Mesenteric fat pad (tissue), 1 donor: Measurements from ENCODE around the gene FGD6. TPM values are rescaled to one million over a fixed set of nuclear protein-coding genes. Genes with fewer than 3 reads are reported as not detected.
"Not testable (repeated sequence)": the region's sequence is repeated elsewhere in the genome, so short reads cannot be mapped to it uniquely, and the experiment has no call there.

ENCODE experiments used
- DNase-seq: peaks from one replicate; pipeline ENCODE4 v3.0.0-alpha.2; 2020; ENCODE audit warnings: low spot score
- total RNA-seq: library from RNA; stranded (reverse); fragmentation: NEBNext Ultra II Directional; extraction: Animal tissue kit (Norgen Biotek cat#: 25700); gene quantifications from one replicate; pipeline ENCODE4 v1.2.1, GENCODE V29; 2021
- donor health status: DM: yes; HTN: yes; CAD: no.

Gene FGD6
- total RNA-seq, 1 donor from 2014 or later: 5.4 TPM

GRCh38 chr12:95181103-95181502 is 36.2 kb downstream of the FGD6 start:
- DNase-seq: no peak

DNA sequence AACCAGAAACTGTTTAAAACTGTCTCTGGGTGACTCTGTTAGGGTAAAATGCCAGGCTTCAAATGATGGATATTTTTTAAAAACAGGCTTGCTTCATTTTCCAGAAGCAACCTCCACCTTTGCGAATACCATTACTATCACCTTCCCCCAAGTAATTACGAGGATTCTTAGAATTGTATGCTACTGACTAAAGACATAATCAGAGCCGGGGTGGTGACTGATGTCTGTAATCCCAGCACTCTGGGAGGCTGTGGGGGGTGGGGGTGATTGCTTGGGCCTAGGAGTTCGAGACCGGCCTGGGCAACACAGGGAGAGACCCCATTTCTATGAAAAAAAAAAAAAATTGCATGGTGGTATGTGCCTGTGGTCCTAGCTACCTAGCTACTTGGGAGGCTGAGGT is 38.3 kb downstream of the FGD6 start:
- no peak for DNase-seq

- DNase-seq: no peak
These were observed 39.1 kb downstream of the FGD6 start for GRCh38 chr12:95178136-95178535.

- DNase-seq: no peak
These were observed 40.0 kb downstream of the FGD6 start for GRCh38 chr12:95177201-95177768.

GRCh38 chr12:95173392-95174251 is 43.6 kb downstream of the FGD6 start:
- no peak for DNase-seq

- no peak for DNase-seq
These were observed 47.9 kb downstream of the FGD6 start for GRCh38 chr12:95169368-95169767.

GRCh38 chr12:95168746-95169145 is 48.5 kb downstream of the FGD6 start:
- no peak for DNase-seq

- no peak for DNase-seq
These were observed 52.6 kb downstream of the FGD6 start for GRCh38 chr12:95164656-95165055.

DNA sequence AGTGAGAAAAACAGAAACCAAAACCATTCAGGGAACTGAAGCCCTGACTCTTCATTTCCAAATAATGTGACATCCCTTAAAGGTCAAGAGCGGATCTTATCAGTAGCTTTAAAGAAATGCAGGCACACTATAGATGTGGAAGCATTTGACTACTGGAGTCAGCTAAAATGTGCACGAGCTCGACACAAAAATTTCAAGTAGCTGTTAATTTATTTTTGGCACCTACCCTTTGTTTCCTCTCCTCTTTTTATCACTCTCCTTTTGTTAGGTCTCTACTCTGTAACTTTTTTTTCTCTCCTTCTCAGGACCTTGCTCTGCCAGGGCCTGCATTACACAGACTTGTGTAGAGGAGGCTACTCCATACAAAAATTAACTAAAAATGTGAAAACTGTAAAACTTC is 58.3 kb downstream of the FGD6 start:
- DNase-seq: no peak

GRCh38 chr12:95151821-95152220 is 65.4 kb downstream of the FGD6 start:
- no peak for DNase-seq

- DNase-seq: no peak
These were observed 65.9 kb downstream of the FGD6 start for GRCh38 chr12:95151406-95151805.

DNA sequence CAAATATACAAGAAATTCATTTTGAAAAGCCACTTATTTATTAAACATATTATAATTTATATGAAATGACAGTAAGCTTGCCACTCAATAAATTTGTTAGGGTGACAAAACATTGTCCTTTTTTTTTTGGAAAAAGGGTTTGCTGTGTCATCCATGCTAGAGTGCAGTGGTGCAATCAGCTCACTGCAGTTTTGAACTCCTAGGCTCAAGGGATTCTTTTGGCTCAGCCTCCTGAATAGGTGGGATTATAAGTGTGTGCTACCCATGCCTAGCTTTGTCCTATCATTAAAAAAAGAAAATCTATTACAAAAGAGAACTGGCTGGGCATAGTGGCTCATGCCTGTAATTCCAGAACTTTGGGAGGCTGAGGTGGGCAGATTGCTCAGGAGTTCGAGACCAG is 66.8 kb downstream of the FGD6 start:
- DNase-seq: no peak

DNA sequence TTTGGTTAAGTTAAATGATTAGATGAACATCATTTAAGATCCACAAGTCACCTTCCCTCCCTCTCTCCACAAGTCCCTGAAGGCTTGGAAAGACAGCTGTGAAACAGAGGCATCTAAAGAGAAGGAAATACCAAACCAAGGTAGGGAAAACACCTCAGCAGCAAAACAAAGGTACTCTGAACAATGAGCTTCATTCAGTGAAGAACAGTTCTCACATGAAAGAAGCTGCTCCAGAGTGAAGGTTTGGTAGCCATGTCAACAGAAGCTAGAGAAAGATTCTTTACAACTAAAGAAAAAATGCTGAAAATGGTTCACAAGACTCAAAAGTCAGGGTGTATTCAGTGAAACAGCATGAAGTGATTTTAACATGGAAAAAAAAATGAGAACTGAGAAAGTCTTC is 69.4 kb downstream of the FGD6 start:
- no peak for DNase-seq

DNA sequence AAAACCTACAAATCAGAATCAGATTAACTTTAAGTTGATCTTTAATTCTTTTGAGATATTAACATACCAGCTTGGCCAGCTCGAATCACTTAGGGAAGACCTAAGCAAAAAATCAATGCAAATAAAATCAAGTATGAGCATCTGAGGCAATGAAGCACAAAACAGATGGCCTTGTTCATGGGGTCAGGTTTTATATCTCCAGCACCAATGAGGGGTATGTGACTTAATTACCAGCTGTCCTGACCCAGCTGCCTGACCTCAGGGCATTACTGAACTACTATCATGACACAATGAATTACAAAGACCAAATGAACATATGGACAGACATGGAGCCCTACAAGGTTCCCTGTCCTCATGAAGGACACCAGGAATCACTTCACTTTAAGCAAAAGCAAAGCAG is 70.5 kb downstream of the FGD6 start:
- DNase-seq: no peak

DNA sequence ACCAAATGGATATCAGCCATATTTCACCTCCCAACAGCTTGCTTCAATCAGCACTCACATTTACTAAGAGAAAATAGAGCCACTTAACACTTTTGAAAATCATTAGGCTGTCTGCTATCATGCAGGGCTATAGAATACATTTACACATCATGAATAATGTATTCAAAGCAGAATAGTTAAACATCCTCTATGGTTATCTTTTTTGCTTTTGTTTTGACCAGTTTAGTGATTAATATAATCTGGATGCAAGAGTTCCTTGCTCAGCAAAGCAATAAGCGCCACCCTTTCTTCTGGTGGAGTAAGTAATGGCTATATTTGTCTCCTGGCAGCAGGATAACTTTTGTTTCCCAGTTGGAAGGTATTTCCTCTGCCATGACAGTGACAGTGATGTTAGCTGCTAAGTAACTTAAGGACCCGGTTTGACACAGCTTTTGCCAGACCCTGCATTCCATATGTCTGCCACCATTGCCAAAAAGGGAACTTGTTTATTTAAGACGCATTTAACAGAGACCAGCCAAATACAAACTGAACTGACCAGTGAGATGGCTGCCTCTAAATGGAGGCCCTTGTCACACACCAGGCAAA is 73.6 kb downstream of the FGD6 start:
- DNase-seq: no peak

DNA sequence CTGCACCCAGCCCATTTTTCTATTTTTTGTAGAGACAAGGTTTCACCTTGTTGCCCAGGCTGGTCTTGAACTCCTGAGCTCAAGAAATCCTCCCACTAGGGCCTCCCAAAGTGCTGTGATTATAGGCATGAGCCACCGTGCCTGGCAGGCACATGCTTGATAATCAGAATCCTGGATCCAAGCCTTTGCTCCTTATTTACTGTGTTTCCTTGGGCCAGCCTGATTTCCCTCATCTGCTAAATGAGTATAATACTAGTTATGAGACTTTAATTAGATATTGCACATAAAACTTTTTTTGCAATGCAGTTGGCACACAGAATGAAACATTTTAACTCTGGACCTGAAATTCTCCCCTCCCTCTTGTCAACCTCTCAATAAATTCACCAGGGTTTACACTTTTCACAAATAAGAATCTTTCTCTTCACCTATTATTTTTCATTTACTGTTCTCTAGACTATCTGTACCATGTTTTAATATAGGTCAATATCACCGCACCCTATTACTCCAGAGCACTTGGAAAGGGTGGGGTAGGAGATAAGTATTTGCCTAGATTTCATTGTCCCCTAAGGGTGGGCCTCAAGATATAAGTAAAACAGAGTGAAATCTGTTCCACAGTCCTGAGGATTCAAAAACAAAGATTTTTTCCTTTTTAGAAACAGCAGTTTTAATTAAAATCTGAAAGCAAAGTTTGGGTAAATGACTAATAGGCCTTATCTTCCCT is 74.7 kb downstream of the FGD6 start:
- no peak for DNase-seq

GRCh38 chr12:95141310-95141709 is 76.0 kb downstream of the FGD6 start:
- DNase-seq: no peak

DNA sequence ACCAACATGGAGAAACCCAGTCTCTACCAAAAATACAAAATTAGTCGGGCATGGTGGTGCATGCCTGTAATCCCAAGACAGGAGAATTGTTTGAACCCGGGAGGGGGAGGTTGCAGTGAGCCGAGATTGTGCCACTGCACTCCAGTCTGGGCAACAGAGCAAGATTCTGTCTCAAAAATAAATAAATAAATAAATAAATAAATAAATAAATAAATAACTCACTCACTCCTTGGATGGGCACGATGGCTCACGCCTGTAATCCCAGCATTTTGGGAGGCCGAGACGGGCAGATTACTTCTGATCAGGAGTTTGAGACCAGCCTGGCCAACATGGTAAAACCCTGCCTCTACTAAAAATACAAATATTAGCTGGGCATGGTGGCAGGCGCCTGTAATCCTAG is 79.2 kb downstream of the FGD6 start:
- DNase-seq: not testable (repeated sequence)

- DNase-seq: no peak
These were observed 80.7 kb downstream of the FGD6 start for GRCh38 chr12:95136598-95136997.

- DNase-seq: no peak
These were observed 83.2 kb downstream of the FGD6 start for GRCh38 chr12:95134085-95134484.

DNA sequence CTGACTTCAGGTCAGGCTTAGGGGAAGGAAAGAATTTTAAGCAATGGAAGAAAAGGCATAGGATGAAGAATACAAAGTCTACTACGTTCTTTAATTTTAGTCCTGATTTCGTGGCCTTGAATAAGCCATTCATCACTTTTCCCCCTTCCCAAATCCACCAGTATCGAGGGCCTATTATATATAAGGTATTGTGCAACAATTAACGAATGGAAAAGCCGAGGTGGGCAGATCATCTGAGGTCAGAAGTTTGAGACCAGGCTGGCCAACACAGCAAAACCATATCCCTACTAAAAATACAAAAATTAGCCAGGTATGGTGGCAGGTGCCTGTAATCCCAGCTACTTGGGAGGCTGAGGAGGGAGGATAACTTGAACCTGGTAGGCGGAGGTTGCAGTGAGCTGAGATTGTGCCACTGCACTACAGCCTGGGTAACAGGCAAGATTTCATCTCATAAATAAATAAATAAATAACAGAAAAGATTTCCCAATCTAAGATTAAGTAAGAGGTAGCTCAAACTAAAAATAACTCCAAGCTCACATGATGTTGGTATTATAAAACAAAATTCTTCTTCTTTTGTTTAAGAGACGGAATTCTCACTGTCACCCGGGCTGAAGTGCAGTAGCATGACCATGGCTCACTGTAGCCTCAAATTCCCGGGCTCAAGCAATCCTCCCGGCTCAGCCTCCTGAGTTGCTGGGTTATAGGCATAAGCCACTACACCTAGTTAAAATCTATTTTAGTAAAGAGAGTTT is 85.5 kb downstream of the FGD6 start:
- DNase-seq: no peak
